SKM-1 (cell line): ENCODE data around the gene ABCC11.
"Not testable (repeated sequence)": the region's sequence is repeated elsewhere in the genome, so short reads cannot be mapped to it uniquely, and the experiment has no call there.

Experiments
- DNase-seq: peaks from one replicate; lab custom pipeline; 2025; ENCODE audit not compliant: unreplicated experiment; lab: John Stamatoyannopoulos, UW

The ABCC11 gene

DNA sequence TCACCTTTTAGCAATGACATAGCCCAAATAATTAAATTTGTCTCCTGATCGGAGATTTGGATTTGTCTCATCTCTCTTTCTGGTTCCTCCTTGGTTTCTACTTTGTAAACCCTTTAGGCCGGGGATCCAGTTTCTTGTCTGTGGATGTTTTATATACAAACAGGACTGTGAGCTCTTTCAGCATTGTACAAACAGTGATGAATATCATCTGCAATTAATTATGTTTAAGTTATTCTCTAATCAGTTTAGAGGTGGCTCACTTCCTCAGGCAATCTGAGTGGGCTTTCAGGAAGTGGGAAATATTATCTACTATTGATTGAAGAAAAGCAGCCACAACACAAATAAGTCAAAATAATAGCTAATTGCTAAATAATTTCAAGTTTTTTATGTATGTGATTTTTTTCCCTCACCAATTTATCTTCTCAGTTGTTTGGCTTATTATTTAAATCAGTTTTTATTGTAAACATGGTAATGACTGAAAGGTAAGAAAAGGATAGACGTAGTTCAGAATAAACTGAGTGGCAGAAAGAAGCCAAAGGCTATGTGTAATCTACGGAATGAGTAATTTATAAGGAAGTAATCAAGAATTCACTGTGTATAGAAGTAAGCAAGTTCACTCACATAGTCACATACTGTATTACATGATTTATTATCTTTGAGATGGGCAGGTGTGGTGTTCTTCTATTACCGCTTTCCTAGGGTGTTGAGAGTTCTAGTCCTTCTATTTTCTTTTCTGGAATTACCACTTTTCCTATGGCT lies 3.4 kb upstream of the ABCC11 start:
- DNase-seq, result no peak

DNA sequence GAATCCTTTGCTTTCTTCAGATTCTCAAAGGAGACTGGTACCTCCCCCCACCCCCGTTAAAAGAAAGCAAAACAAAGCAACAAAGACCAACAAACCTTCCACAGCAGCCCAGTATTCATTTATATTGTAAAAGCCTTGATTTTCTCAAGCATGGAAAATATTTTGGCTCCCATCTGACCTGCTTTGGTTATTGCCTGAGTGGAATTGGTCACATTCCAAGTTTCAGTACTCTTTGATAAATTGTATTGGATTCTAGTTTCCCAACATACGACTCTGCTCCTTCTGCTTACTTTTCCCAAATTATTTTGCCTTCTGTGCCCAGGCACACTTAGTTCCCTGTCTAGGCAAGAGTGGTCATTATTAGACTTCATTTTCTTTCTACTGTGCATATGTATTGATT lies 1.3 kb downstream of the ABCC11 start:
- no peak for DNase-seq

DNA sequence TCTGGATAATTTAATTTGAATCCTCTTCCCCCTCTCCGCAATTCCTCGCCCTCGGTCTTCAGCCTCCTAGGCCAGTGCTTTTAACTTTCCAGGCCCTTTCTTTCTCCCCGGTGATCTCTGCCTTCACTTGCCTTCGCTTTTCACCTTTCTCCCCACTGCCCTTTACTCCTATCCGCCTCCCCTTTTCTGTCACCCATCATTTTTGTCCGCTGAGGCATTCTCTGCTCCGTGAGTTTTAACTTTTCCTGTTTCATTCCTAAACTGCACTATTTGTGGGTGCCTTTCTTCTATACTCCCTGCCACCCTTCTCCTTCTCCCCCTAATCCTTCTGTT lies 2.5 kb downstream of the ABCC11 start:
- no peak for DNase-seq

DNA sequence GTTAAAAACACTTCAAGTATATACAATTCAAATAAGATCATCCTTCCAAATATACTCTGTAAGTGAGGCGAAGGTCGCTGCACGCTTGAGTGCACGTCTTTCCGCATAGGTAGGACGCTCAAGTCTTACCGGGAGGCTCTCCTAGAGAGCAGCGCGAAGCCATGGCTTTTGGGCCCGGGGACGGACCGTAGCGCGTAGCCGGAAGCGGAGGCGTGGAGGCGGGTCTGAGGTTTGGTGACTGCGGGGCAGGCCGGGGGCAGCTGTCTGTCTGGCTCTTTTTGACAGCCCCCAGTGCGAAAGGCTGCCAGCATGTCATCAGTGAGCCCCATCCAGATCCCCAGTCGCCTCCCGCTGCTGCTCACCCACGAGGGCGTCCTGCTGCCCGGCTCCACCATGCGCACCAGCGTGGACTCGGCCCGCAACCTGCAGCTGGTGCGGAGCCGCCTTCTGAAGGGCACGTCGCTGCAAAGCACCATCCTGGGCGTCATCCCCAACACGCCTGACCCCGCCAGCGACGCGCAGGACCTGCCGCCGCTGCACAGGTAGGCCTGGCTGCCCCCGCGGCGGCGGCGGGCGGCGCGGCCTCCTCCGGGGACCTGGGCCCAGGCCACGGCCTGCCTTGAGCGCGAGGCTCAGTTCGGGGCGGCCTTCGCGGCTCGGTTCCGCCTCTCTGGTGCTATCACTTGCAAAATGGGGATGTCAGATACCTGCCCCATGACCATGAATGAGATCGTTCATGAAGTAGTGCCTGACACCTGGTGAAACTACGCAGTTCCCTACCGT lies 3.1 kb downstream of the ABCC11 start, which contains the start of gene LONP2:
Gene LONP2, plus strand, starts transcription at position 221 of the 783 bp plus-strand sequence. Its CDS starts 89 bp downstream, at position 310.
- peak; percentile 62 for DNase-seq

DNA sequence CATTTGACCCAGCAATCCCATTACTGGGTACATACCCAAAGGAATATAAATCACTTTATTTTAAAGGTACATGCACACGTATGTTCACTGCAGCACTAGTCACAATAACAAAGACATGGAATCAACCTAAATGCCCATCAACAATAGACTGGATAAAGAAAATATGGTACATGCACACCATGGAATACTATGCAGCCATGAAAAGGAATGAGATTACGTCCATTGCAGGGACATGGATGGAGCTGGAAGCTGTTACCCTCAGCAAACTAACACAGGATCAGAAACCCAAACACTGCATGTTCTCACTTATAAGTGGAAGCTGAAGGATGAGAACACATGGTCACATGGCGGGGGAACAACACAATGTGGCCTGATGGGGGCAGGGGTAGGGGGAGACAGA lies 7.2 kb downstream of the ABCC11 start:
- not testable (repeated sequence) for DNase-seq

DNA sequence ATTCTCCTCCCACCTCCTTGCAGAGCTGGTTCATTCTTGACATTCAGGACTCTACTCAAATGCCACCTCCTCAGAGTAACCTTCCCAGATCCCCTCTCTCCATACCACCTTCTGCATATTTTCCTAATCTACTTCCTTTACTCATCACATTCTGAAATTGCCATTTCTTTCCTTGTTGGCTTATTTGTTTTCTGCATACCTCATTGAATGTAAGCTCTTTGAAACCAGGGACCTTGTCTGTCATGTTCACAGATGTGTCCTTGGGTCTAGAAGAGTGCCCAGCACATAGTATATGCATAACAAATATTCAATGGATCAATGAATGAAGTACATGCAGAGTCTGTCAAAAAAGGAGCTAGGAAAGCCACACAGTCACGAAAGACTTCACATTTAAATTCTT lies 11.1 kb downstream of the ABCC11 start:
- DNase-seq, result no peak

DNA sequence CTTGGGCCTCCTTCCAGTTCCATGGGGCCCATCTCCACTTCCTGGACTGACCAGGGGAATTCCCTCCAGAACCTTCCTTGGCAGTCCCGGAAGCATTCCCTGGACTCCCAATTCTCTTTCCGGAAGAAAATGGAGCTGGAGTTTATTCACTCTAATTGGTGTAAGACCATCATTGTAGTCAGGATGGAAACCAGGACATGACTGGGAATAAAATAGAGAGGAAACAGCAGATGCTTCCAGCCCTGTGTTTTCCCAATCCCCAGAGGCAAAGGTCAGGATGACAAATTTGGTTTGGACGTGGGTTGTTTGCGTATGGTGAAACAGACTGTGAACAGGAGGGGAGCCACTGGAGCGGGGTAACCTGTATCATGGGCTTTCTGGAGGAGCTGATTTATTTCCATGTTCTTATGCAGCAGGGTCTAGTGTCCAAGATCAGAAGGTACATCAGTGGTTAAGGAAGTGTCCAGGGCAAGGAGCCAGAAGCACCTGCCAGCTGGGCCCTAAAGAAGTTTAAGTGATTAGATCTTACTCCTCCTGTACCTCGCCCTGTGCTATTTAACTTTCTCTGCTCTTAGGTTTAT lies 11.7 kb downstream of the ABCC11 start:
- no peak for DNase-seq

DNA sequence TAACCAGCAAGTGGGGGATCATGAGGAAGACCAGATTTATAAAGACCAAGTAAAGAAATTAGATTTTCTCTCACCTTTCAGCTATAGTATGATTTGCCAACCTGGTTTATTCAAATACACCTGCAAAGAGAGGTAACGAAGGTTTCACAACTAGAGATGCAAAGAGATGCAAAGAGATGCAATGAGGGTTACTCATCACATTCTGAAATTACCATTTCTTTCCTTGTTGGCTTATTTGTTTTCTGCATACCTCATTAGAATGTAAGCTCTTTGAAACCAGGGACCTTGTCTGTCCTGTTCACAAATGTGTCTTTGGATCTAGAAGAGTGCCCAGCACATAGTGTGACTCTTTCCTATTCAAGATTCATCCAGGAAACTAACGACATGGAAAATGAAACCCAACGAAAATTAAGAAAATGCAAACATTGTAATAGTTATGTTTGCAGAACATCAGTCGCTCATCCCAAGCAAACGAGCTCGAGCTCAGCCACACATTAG lies 12.2 kb downstream of the ABCC11 start:
- DNase-seq, result no peak

DNA sequence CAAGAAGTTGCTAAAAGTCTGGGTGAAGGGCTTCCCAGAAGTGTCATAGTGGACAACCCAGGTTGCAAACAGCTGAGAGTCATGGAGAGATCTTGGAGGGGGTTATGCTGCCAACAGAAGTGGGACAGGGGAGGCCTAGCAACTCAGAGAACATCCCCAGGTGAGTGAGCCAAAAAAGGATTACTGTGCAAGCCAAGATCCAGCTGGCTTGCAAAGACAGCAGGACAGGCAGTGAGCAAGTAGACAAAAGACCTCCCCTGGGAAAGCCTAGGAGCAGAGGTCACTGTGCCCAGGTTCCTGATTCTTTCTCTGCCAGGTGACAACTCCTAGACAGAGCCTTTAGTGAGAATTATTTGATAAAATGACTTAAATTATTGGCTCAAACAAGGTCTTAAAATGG lies 12.7 kb downstream of the ABCC11 start:
- no peak for DNase-seq

DNA sequence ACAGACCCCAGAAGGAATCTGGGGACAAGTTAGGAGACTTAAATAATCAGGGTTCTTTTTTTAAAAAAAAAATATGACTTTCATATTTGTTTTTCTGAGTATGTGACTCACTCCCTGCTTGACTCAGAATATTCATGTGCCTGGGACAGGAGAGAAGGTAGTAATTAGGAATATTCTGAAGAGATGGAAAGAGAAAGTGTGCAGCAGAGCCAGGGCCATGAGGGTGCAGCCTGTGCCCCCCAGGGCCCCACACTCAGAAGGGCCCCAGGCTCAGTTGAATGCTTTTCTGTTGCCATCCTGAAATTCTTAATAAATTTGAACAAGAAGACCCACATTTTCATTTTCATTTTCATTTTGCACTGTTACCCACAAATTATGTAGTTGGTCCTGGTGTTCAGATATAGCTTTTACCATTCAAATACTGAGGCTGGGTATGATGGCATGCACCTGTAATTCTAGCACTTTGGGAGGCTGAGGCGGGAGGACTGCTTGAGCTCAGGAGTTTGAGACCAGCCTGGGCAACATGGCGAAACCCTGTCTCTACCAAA lies 14.8 kb downstream of the ABCC11 start:
- DNase-seq, result no peak

DNA sequence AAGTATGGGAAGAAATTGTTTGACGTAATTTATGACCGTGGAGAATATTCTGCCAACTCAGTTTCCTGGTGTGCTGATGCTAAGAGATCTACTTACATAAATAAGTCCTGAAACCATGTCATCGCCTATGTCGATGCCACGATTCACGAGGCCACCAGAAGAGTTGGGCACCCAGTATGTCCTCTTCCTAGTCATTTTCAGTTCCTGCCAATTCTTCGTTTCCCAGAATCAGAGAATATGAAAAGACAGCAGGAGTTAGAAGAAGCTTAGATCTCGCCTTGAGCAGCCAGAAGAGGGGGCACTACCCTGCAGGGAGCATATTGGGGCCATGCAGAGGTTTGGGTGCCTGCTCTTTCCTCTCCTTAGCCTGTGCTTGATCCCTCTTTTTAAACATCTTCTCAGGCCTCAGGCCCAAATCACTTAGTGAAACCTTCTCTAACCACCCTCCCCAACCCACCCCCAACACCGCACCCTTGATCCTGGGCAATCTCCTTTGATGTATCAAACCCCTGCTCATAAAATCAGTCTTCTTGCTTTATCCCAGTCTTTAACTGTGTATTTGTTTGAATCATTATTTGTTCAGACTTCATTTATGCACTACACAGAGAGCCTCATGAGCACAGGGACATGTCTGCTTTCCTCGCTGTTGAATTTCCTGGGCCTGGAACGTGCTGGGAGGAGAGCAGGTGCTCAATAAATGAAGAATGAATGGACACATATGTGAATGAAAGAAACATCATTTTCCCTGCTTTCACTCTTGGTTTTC lies 15.4 kb downstream of the ABCC11 start:
- peak; percentile 47 for DNase-seq

DNA sequence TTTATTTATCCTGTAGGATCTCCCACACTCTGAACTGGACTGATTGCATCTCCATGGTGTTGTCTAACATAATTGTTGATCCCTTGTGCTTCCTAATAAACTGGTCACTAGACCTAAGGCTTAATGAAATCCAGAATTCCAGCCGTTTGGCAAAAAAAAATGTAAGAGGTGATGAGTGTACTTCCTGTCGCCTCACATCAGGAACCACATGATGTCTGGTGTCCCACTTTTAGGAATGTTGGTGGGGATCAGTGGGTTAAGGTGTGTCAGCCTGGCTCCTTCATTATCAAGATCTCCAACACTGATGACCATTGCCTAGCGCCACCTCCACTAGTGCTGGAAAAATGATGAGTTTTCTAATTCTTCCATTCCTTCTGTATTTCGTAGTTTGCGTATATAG lies 21.9 kb downstream of the ABCC11 start:
- DNase-seq, result no peak

DNA sequence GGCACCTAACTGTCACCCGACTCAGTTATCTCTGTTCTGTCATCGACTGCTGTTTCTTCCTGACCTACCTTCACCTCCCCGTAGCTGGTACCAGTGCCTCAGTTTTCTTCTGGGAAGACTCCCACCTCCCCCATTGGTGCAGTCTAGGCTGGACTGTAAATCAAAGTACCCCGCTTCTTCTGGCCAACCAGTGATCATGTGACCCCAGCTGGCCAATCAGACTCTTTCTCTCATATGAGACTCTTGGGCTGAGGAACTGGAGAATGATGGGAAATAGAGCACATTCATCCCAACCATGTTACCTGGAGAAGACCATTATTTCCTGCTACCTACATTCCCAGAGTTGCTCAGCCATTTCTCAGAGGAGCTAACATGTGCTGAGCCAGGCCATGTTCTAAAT lies 23.8 kb downstream of the ABCC11 start:
- DNase-seq, result no peak

DNA sequence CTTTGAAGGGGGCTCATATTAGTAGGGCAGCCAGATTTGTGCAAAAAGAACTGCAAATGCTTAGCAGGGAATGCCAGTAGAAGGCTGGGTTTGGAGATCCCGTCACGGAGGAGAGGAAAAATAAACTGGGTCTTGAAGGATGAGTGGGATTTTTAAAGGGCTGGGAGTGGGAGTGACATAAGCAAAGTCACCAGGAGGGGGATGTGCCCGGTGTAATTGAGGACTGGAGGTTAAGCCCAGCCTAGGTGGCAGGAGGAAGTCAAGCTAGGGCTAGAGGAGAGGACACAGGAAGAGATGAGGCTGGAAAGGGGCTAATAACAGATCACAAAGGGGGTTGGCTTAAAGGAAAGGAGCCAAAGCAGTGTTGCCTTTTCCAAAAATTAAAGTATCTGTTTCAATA lies 26.4 kb downstream of the ABCC11 start:
- DNase-seq, result no peak

DNA sequence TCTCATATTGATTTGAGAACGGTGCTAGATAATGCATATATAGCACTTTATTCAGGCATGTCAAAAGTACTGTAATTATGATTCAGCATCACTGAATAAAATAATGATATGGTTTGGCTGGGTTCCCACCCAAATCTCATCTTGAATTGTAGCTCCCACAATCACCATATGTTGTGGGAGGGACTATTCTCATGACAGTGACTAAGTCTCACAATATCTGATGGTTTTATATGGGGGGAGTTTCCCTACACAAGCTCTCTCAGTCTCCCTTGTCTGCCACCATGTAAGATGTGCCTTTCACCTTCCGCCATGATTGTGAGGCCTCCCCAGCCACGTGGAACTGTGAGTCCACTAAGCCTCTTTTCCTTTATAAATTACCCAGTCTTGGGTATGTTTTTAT lies 28.9 kb downstream of the ABCC11 start:
- DNase-seq, result no peak

DNA sequence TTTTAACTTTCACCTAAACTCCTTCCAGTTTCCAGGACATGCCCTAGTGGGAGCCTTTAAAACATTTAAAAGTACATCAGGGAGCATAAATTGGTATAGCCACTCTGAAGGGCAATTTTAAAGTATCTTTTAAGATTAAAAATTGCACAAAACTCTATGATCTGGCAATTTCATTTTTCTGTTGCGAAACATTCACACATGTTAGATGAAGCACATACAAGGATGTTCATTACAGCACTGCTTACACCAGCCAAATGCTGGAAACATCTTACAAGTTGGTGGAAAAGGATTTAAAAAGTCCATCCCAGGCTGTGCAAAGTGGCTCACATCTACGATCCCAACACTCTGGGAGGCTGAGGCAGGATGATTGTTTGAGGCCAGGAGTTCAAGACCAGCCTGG lies 29.6 kb downstream of the ABCC11 start:
- DNase-seq, result no peak

DNA sequence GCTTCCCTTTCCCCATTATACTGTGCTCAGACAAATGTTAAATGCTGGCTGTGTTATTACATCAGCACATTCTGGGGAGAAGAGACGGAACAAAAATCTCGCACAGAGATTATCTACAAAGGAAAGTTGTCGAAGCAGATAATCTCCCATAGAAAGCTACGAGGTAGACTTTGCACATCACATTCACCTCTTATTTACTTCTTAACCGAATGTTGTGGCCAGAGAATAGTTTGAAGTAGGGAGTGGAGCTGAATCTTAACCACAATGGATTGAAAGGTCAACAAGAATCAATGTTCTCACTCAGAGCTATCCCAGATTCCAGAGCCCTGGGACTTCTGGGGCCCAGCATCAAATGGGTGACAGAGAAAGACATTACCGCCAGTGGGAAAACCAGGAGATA lies 31.6 kb downstream of the ABCC11 start:
- DNase-seq, result no peak

DNA sequence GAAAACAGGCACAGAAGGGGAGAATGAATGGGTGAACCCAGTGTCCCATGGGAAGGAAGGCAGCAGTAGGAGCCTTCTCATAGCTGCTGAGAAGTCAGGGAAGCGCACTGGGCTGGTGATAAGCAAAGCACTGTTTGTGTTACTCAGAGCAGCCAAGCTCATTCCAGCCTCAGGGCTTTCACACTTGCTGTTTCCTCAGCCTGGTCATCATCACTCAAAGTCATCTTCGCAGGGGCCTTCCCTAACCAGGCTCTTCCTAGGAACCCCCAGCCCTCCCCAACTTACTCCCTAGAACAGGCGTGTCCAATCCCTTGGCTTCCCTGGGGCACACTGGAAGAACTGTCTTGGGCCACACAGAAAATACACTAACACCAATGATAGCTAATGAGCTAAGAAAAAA lies 35.3 kb downstream of the ABCC11 start:
- DNase-seq, result no peak

DNA sequence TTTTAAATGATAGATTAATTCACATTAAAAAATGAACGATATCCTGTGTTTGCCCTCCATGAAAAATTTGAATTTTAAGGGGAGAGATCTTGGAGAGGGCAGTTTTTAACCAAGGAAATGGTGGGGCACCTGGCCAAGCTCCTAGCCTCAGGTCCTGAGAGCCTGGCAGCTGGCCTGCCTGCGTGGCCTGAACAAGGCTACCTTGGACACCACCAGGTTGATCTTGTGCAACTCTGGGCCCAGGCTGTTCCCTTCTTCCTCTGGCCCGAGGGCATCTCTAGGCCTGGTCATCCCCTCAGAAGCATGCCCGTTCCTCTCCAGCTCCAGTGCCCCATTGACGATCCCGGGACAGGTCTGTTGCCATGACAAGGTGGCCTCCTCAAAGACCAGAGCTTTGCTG lies 36.6 kb downstream of the ABCC11 start:
- no peak for DNase-seq

DNA sequence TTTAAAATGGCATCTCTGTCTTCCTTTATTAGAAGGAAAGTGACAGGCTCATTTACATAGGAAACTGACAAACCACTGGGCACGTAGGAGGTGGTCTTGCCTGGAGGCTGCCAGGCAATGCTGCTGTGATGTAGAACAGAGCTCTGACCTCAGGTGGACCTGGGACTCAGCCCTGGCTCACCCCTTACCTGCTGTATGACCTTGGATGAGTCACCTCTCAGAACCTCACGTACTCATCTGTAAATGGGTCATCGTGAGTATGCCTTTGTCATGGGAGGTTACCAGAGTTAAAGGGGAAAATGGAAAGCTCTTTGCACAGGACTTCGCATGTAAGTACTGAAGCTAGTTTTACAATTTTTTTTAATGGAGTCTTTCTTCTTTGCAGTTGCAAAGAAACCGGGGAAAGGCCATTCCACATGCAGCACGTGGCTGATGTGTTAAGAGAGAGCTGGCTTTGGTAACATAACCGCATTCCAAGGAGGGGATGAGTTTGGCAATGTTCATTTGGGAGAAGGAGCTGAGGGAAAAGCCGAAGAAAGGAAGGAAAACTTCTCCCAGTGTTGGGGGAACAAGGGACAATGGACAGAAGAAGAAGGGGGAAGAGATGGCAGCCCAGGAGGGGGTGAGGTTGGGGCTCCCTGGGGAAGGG lies 40.6 kb downstream of the ABCC11 start:
- DNase-seq, result no peak

DNA sequence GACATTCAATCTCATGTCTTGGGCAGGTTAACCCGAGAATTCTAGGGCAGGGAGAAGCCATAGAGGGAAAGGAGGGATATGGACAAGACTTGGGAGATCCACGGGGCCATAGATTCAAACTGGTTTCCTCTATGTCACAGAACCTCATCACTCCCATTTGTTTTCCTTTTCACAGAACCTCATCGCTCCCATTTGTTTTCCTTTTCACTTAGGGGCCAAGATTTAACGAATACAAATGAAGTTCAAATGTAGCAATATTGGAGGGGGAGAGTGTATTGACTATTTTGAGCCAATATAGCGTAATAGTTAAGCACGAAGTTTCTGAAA lies 42.6 kb downstream of the ABCC11 start:
- DNase-seq, result no peak
